ENCODE data around the gene USP53.
"Not testable (repeated sequence)": the region's sequence is repeated elsewhere in the genome, so short reads cannot be mapped to it uniquely, and the experiment has no call there.

The USP53 gene

GRCh38 chr4:119268466-119268865 is 56.0 kb downstream of the USP53 start:
- H3K9me3 ChIP-seq (ENCODE audit: insufficient read depth, low read length, severe bottlenecking) = no peaks in the 10 kb centered on the region
- H3K79me2 ChIP-seq (ENCODE audit: insufficient read depth, low read length) = no peaks in the 10 kb centered on the region
- DNase-seq (no peak), ATAC-seq (ENCODE audit: insufficient read depth, low read depth) (no peak)
- no peak overlapping the region for H2AFZ ChIP-seq (ENCODE audit: low read depth, low read length)
- H3K36me3 ChIP-seq (ENCODE audit: insufficient read depth, low read length) = no peaks in the 10 kb centered on the region
- no peak overlapping the region for H3K4me3 ChIP-seq (ENCODE audit: low read depth in 1 of 2, low read length in 2 of 2)
- H3K27ac ChIP-seq (ENCODE audit: low read length) = no peak overlapping the region
- no peak overlapping the region for H3K9ac ChIP-seq (ENCODE audit: low read depth, low read length)
- no peak overlapping the region for H3K4me2 ChIP-seq (ENCODE audit: insufficient read depth, low read length)
- H3K4me1 ChIP-seq (ENCODE audit: insufficient read depth, low read length) = no peaks in the 10 kb centered on the region
- no peaks in the 10 kb centered on the region for H3K27me3 ChIP-seq (ENCODE audit: insufficient read depth, low read length, poor library complexity)
- TF ChIP-seq EZH2 (IDR thresholded peaks at IDR 0.05; ENCODE audit: borderline replicate concordance, low read depth, low read length, severe bottlenecking) = no peak
- TF ChIP-seq, protein P1, sequence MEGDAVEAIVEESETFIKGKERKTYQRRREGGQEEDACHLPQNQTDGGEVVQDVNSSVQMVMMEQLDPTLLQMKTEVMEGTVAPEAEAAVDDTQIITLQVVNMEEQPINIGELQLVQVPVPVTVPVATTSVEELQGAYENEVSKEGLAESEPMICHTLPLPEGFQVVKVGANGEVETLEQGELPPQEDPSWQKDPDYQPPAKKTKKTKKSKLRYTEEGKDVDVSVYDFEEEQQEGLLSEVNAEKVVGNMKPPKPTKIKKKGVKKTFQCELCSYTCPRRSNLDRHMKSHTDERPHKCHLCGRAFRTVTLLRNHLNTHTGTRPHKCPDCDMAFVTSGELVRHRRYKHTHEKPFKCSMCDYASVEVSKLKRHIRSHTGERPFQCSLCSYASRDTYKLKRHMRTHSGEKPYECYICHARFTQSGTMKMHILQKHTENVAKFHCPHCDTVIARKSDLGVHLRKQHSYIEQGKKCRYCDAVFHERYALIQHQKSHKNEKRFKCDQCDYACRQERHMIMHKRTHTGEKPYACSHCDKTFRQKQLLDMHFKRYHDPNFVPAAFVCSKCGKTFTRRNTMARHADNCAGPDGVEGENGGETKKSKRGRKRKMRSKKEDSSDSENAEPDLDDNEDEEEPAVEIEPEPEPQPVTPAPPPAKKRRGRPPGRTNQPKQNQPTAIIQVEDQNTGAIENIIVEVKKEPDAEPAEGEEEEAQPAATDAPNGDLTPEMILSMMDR (IDR thresholded peaks at IDR 0.05; ENCODE audit: borderline replicate concordance, extremely low read depth, low read length, poor library complexity, severe bottlenecking) = no peak
- no peaks in the 10 kb centered on the region for H4K20me1 ChIP-seq (ENCODE audit: insufficient read depth, low read length)

- Histone ChIP-seq H3K27me3 (ENCODE audit: insufficient read depth, low read length, poor library complexity) (no peaks in the 10 kb centered on the region), H3K9ac (ENCODE audit: low read depth, low read length) (no peak overlapping the region), H3K27ac (ENCODE audit: low read length) (no peak overlapping the region), H4K20me1 (ENCODE audit: insufficient read depth, low read length) (no peaks in the 10 kb centered on the region), H3K79me2 (ENCODE audit: insufficient read depth, low read length) (no peaks in the 10 kb centered on the region), H3K4me3 (ENCODE audit: low read depth in 1 of 2, low read length in 2 of 2) (no peak overlapping the region), H3K36me3 (ENCODE audit: insufficient read depth, low read length) (no peaks in the 10 kb centered on the region), H3K4me1 (ENCODE audit: insufficient read depth, low read length) (no peaks in the 10 kb centered on the region), H3K4me2 (ENCODE audit: insufficient read depth, low read length) (no peak overlapping the region), H2AFZ (ENCODE audit: low read depth, low read length) (no peak overlapping the region), H3K9me3 (ENCODE audit: insufficient read depth, low read length, severe bottlenecking) (no peaks in the 10 kb centered on the region)
- DNase-seq = no peak
- TF ChIP-seq, protein P1 (IDR thresholded peaks at IDR 0.05; ENCODE audit: borderline replicate concordance, extremely low read depth, low read length, poor library complexity, severe bottlenecking) = no peak
- no peak for TF ChIP-seq EZH2 (IDR thresholded peaks at IDR 0.05; ENCODE audit: borderline replicate concordance, low read depth, low read length, severe bottlenecking)
- ATAC-seq (ENCODE audit: insufficient read depth, low read depth) = no peak
Observed at GRCh38 chr4:119271361-119272085, 59.0 kb downstream of the USP53 start.

DNA sequence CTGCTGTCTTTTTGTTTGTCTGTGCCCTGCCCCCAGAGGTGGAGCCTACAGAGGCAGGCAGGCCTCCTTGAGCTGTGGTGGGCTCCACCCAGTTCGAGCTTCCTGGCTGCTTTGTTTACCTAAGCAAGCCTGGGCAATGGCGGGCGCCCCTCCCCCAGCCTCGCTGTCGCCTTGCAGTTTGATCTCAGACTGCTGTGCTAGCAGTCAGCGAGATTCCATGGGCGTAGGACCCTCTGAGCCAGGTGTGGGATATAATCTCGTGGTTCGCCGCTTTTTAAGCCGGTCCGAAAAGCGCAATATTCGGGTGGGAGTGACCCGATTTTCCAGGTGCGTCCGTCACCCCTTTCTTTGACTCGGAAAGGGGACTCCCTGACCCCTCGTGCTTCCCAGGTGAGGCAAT is 67.0 kb downstream of the USP53 start:
- not testable (repeated sequence) for ATAC-seq (ENCODE audit: insufficient read depth, low read depth); H3K9me3 ChIP-seq (ENCODE audit: insufficient read depth, low read length, severe bottlenecking); H3K4me1 ChIP-seq (ENCODE audit: insufficient read depth, low read length); H4K20me1 ChIP-seq (ENCODE audit: insufficient read depth, low read length); H3K9ac ChIP-seq (ENCODE audit: low read depth, low read length); H3K79me2 ChIP-seq (ENCODE audit: insufficient read depth, low read length); DNase-seq; H3K27me3 ChIP-seq (ENCODE audit: insufficient read depth, low read length, poor library complexity); H3K4me2 ChIP-seq (ENCODE audit: insufficient read depth, low read length); H3K27ac ChIP-seq (ENCODE audit: low read length); H2AFZ ChIP-seq (ENCODE audit: low read depth, low read length); H3K4me3 ChIP-seq (ENCODE audit: low read depth in 1 of 2, low read length in 2 of 2); H3K36me3 ChIP-seq (ENCODE audit: insufficient read depth, low read length)

- H3K4me3 ChIP-seq (ENCODE audit: low read depth in 1 of 2, low read length in 2 of 2); DNase-seq; H3K4me2 ChIP-seq (ENCODE audit: insufficient read depth, low read length); H3K4me1 ChIP-seq (ENCODE audit: insufficient read depth, low read length); H3K27me3 ChIP-seq (ENCODE audit: insufficient read depth, low read length, poor library complexity); ATAC-seq (ENCODE audit: insufficient read depth, low read depth); H2AFZ ChIP-seq (ENCODE audit: low read depth, low read length); H3K36me3 ChIP-seq (ENCODE audit: insufficient read depth, low read length); H3K79me2 ChIP-seq (ENCODE audit: insufficient read depth, low read length); H3K9ac ChIP-seq (ENCODE audit: low read depth, low read length); H3K9me3 ChIP-seq (ENCODE audit: insufficient read depth, low read length, severe bottlenecking); H4K20me1 ChIP-seq (ENCODE audit: insufficient read depth, low read length); H3K27ac ChIP-seq (ENCODE audit: low read length): not testable (repeated sequence)
Observed at GRCh38 chr4:119279945-119280344, 67.4 kb downstream of the USP53 start.

Data from DND-41 (cell line).